Neuronal stem cell (in vitro differentiated cells): Measurements from ENCODE around the gene FBXW10. TPM values are rescaled to one million over a fixed set of nuclear protein-coding genes. Genes with fewer than 3 reads are reported as not detected.
"Not testable (repeated sequence)": the region's sequence is repeated elsewhere in the genome, so short reads cannot be mapped to it uniquely, and the experiment has no call there.

Source experiments
- DNase-seq: peaks from one replicate; pipeline ENCODE4 v3.0.0-alpha.2; 2013; ENCODE audit warnings: low spot score
- H2AFZ ChIP-seq: one replicate; pipeline ENCODE4 v1.6.1; 2013; ENCODE audit warnings: mild to moderate bottlenecking, low read length, inconsistent platforms
- H2AK5ac ChIP-seq: 2 replicates; pipeline ENCODE4 v1.6.1; 2013; ENCODE audit warnings: low read depth, mild to moderate bottlenecking, inconsistent platforms, low read length, moderate library complexity, mixed read lengths
- H2BK120ac ChIP-seq: 2 replicates; pipeline ENCODE4 v1.6.1; 2013; ENCODE audit warnings: low read depth, mild to moderate bottlenecking, inconsistent platforms, low read length, moderate library complexity, mixed read lengths
- H2BK12ac ChIP-seq: one replicate; pipeline ENCODE4 v1.6.1; 2013; ENCODE audit warnings: low read length, inconsistent platforms
- H2BK15ac ChIP-seq: 2 replicates; pipeline ENCODE4 v1.6.1; 2013; ENCODE audit warnings: mild to moderate bottlenecking, low read length, inconsistent platforms, mixed read lengths
- H2BK5ac ChIP-seq: one replicate; pipeline ENCODE4 v1.6.1; 2013; ENCODE audit warnings: inconsistent platforms, mild to moderate bottlenecking, low read length, moderate library complexity
- H3K14ac ChIP-seq: one replicate; pipeline ENCODE4 v1.6.1; 2013; ENCODE audit warnings: low read length, inconsistent platforms
- H3K18ac ChIP-seq: 2 replicates; pipeline ENCODE4 v1.6.1; 2013; ENCODE audit warnings: low read length, inconsistent platforms
- H3K23ac ChIP-seq: 2 replicates; pipeline ENCODE4 v1.6.1; 2013; ENCODE audit warnings: low read depth, mild to moderate bottlenecking, mixed read lengths, low read length, inconsistent platforms; ENCODE audit not compliant: poor library complexity
- H3K27ac ChIP-seq: replicated peaks from 3 replicates; pipeline ENCODE4 v1.5.1; 2013; ENCODE audit warnings: low read length, inconsistent platforms
- H3K27me3 ChIP-seq, 3 experiments: 2 replicates each; pipeline ENCODE4 v1.6.1; 2013; ENCODE audit warnings: low read length in 3 of 3, mild to moderate bottlenecking in 2 of 3, inconsistent platforms in 1 of 3, low read depth in 1 of 3, mixed read lengths in 1 of 3, moderate library complexity in 1 of 3; ENCODE audit not compliant: control insufficient read depth in 3 of 3, insufficient read depth in 3 of 3
- H3K36me3 ChIP-seq, 2 donors: replicated peaks in 1 of 2; 2 replicates each; pipeline ENCODE4 v1.6.1; 2013; ENCODE audit warnings: low read length in 2 of 2; ENCODE audit not compliant: control insufficient read depth in 2 of 2, insufficient read depth in 2 of 2
- H3K4ac ChIP-seq: 2 replicates; pipeline ENCODE4 v1.6.1; 2013; ENCODE audit warnings: inconsistent platforms, mild to moderate bottlenecking, low read length, moderate library complexity
- H3K4me1 ChIP-seq, 2 donors: 1 replicate in 1 of 2; 2 replicates in 1 of 2; pipeline ENCODE4 v1.6.1; 2013; ENCODE audit warnings: low read length in 2 of 2, low read depth in 1 of 2; ENCODE audit not compliant: control insufficient read depth in 2 of 2, insufficient read depth in 1 of 2
- H3K4me2 ChIP-seq: one replicate; pipeline ENCODE4 v1.6.1; 2013; ENCODE audit warnings: mild to moderate bottlenecking, low read length, inconsistent platforms; ENCODE audit not compliant: insufficient read depth, poor library complexity, severe bottlenecking
- H3K4me3 ChIP-seq, 2 donors: 2 replicates each; pipeline ENCODE4 v1.5.1; 2013; ENCODE audit warnings: low read length in 2 of 2, mild to moderate bottlenecking in 2 of 2, inconsistent platforms in 1 of 2, moderate library complexity in 1 of 2
- H3K79me1 ChIP-seq: one replicate; pipeline ENCODE4 v1.6.1; 2013; ENCODE audit warnings: low read depth, mild to moderate bottlenecking, inconsistent platforms, low read length, moderate library complexity
- H3K9ac ChIP-seq: one replicate; pipeline ENCODE4 v1.6.1; 2013; ENCODE audit warnings: mild to moderate bottlenecking, low read depth, low read length, inconsistent platforms; ENCODE audit not compliant: poor library complexity
- H3K9me3 ChIP-seq, 2 donors: replicated peaks in 1 of 2; 2 replicates each; pipeline versions ENCODE3 to v1.6.1; 2013; ENCODE audit warnings: low read length in 2 of 2, mild to moderate bottlenecking in 2 of 2, inconsistent platforms in 1 of 2, low read depth in 1 of 2, mixed read lengths in 1 of 2, moderate library complexity in 1 of 2; ENCODE audit not compliant: control insufficient read depth in 2 of 2, insufficient read depth in 1 of 2
- H4K8ac ChIP-seq: one replicate; pipeline ENCODE4 v1.6.1; 2013; ENCODE audit warnings: low read depth, mild to moderate bottlenecking, inconsistent platforms, low read length, moderate library complexity
- H4K91ac ChIP-seq: one replicate; pipeline ENCODE4 v1.6.1; 2013; ENCODE audit warnings: low read length, low read depth, mild to moderate bottlenecking, inconsistent platforms; ENCODE audit not compliant: poor library complexity
- WGBS, 2 donors: extraction: QIAGEN DNeasy Blood & Tissue Kit; methylation state at CpG; one replicate each; pipeline ENCODE4 v1.1.7; 2013; ENCODE audit warnings: missing lambda C conversion rate in 2 of 2, mixed read lengths in 1 of 2; ENCODE audit not compliant: insufficient read length in 2 of 2, insufficient replicate concordance in 1 of 2; ENCODE audit errors: extremely low coverage in 2 of 2; 5-methylcytosine and 5-hydroxymethylcytosine counted together
- polyA plus RNA-seq, 2 experiments: library from polyadenylated mRNA; stranded (reverse); fragments of 200-250 nt; gene quantifications; one replicate each; pipeline ENCODE4 v1.2.3, GENCODE V29; 2013

Gene FBXW10
- 0.15 TPM for polyA plus RNA-seq (2013, experiment 1 of 2)
- 0.06 TPM for polyA plus RNA-seq (2013, experiment 2 of 2)

GRCh38 chr17:18743699-18744421 lies at the start of gene FBXW10:
TSS of gene FBXW10 (plus strand) at chr17:18744054. CDS start at chr17:18744245, 191 bp downstream.
- H3K4me2 ChIP-seq, H2BK5ac ChIP-seq, H4K91ac ChIP-seq, H3K23ac ChIP-seq, H3K27me3 ChIP-seq, H3K4me1 ChIP-seq, H2BK120ac ChIP-seq, H3K79me1 ChIP-seq, H3K9ac ChIP-seq, H3K36me3 ChIP-seq, DNase-seq, H2BK15ac ChIP-seq, H3K27ac ChIP-seq, H4K8ac ChIP-seq, H2BK12ac ChIP-seq, H3K4ac ChIP-seq, H3K14ac ChIP-seq, H3K4me3 ChIP-seq, H3K18ac ChIP-seq, H3K9me3 ChIP-seq, H2AK5ac ChIP-seq: not testable (repeated sequence)
- no CpG with 5 or more reads among the region's 10 CpGs for WGBS, 2 donors
- peak within 1 kb of the TSS; percentile 61 for H2AFZ ChIP-seq

GRCh38 chr17:18695143-18695542 lies 48.7 kb upstream of the FBXW10 start:
- H2BK5ac ChIP-seq, H3K27me3 ChIP-seq, H3K9ac ChIP-seq, H3K9me3 ChIP-seq, H3K23ac ChIP-seq, H3K4ac ChIP-seq, H3K36me3 ChIP-seq, H3K14ac ChIP-seq, H3K27ac ChIP-seq, H4K8ac ChIP-seq, H2AK5ac ChIP-seq, H4K91ac ChIP-seq, H2BK120ac ChIP-seq, H3K18ac ChIP-seq, H3K4me2 ChIP-seq, H3K4me1 ChIP-seq, H2BK12ac ChIP-seq, H3K79me1 ChIP-seq, H2BK15ac ChIP-seq, DNase-seq, H3K4me3 ChIP-seq: not testable (repeated sequence)
- peak overlapping the region; percentile 22 for H2AFZ ChIP-seq
- WGBS, 2 donors: no CpG with 5 or more reads among the region's 2 CpGs

- H3K27ac ChIP-seq, H3K18ac ChIP-seq, H2BK12ac ChIP-seq, H2AK5ac ChIP-seq, H3K9ac ChIP-seq, H3K14ac ChIP-seq, H2BK120ac ChIP-seq, DNase-seq, H3K9me3 ChIP-seq, H3K4me1 ChIP-seq, H4K8ac ChIP-seq, H3K36me3 ChIP-seq, H3K4ac ChIP-seq, H2BK15ac ChIP-seq, H2BK5ac ChIP-seq, H3K27me3 ChIP-seq, H4K91ac ChIP-seq, H3K23ac ChIP-seq, H3K79me1 ChIP-seq: not testable (repeated sequence)
- Histone ChIP-seq H3K4me3 (peak overlapping the region; percentile 58 to 77), H2AFZ (peak overlapping the region; percentile 96), H3K4me2 (peak overlapping the region; percentile 65)
- no CpG with 5 or more reads among the region's 8 CpGs for WGBS, 2 donors
These were observed 45.3 kb upstream of the FBXW10 start for GRCh38 chr17:18698473-18699103.

- not testable (repeated sequence) for H2AFZ ChIP-seq, H3K27ac ChIP-seq, H2BK120ac ChIP-seq, H3K23ac ChIP-seq, H4K91ac ChIP-seq, H3K4me2 ChIP-seq, H3K79me1 ChIP-seq, H3K27me3 ChIP-seq, H3K9me3 ChIP-seq, H2BK5ac ChIP-seq, H3K4me3 ChIP-seq, H3K9ac ChIP-seq, H2BK12ac ChIP-seq, H3K4ac ChIP-seq, H2AK5ac ChIP-seq, H3K18ac ChIP-seq, H3K14ac ChIP-seq, H4K8ac ChIP-seq, H3K4me1 ChIP-seq, H2BK15ac ChIP-seq, DNase-seq, H3K36me3 ChIP-seq
- WGBS, 2 donors: no CpG with 5 or more reads among the region's 3 CpGs
These were observed 37.9 kb upstream of the FBXW10 start for GRCh38 chr17:18705955-18706354.
